COLO829 (cell line): ENCODE measurements around the gene GAB2.
"Not testable (repeated sequence)": the region's sequence is repeated elsewhere in the genome, so short reads cannot be mapped to it uniquely, and the experiment has no call there.

Source experiments
- DNase-seq: peaks from one replicate; pipeline ENCODE4 v3.0.0; 2012; ENCODE audit warnings: low spot score

The GAB2 gene

GRCh38 chr11:78313181-78313795 lies 104.3 kb downstream of the GAB2 start:
- DNase-seq = peak; percentile 58

- no peak for DNase-seq
These were observed 104.9 kb downstream of the GAB2 start for GRCh38 chr11:78312712-78313111.

- DNase-seq = no peak
These were observed 105.8 kb downstream of the GAB2 start for GRCh38 chr11:78311702-78312371.

GRCh38 chr11:78310500-78310909 lies 107.1 kb downstream of the GAB2 start:
- DNase-seq = peak; percentile 14

- no peak for DNase-seq
These were observed 113.4 kb downstream of the GAB2 start for GRCh38 chr11:78304201-78304600.

- DNase-seq = no peak
These were observed 117.3 kb downstream of the GAB2 start for GRCh38 chr11:78300108-78300839.

- DNase-seq = no peak
These were observed 118.5 kb downstream of the GAB2 start for GRCh38 chr11:78299000-78299710.

- peak; percentile 38 for DNase-seq
These were observed 119.3 kb downstream of the GAB2 start for GRCh38 chr11:78298291-78298771.

- DNase-seq = no peak
These were observed 121.4 kb downstream of the GAB2 start for GRCh38 chr11:78295991-78296930.

- no peak for DNase-seq
These were observed 122.3 kb downstream of the GAB2 start for GRCh38 chr11:78295347-78295746.

- DNase-seq = not testable (repeated sequence)
These were observed 123.5 kb downstream of the GAB2 start for GRCh38 chr11:78294100-78294499.

- no peak for DNase-seq
These were observed 124.1 kb downstream of the GAB2 start for GRCh38 chr11:78293536-78293935.

- DNase-seq = no peak
These were observed 125.4 kb downstream of the GAB2 start for GRCh38 chr11:78292109-78292803.

- DNase-seq = no peak
These were observed 126.0 kb downstream of the GAB2 start for GRCh38 chr11:78291503-78292108.

- no peak for DNase-seq
These were observed 127.1 kb downstream of the GAB2 start for GRCh38 chr11:78290293-78291176.

- DNase-seq = no peak
These were observed 127.9 kb downstream of the GAB2 start for GRCh38 chr11:78289552-78290292.

GRCh38 chr11:78284260-78284659 lies 133.4 kb downstream of the GAB2 start:
- no peak for DNase-seq

- no peak for DNase-seq
These were observed 134.8 kb downstream of the GAB2 start for GRCh38 chr11:78282821-78283220.
